ENCODE results near the gene ATG9B. TPM values are rescaled to one million over a fixed set of nuclear protein-coding genes. Genes with fewer than 3 reads are reported as not detected.

The ATG9B gene
- total and polyA plus RNA-seq, 9 of the 15 experiments (the other 6 are each of a cell fraction or from before 2014, with no cell fraction given) = 0.29 to 8.0 (median 2.1) TPM

DNA sequence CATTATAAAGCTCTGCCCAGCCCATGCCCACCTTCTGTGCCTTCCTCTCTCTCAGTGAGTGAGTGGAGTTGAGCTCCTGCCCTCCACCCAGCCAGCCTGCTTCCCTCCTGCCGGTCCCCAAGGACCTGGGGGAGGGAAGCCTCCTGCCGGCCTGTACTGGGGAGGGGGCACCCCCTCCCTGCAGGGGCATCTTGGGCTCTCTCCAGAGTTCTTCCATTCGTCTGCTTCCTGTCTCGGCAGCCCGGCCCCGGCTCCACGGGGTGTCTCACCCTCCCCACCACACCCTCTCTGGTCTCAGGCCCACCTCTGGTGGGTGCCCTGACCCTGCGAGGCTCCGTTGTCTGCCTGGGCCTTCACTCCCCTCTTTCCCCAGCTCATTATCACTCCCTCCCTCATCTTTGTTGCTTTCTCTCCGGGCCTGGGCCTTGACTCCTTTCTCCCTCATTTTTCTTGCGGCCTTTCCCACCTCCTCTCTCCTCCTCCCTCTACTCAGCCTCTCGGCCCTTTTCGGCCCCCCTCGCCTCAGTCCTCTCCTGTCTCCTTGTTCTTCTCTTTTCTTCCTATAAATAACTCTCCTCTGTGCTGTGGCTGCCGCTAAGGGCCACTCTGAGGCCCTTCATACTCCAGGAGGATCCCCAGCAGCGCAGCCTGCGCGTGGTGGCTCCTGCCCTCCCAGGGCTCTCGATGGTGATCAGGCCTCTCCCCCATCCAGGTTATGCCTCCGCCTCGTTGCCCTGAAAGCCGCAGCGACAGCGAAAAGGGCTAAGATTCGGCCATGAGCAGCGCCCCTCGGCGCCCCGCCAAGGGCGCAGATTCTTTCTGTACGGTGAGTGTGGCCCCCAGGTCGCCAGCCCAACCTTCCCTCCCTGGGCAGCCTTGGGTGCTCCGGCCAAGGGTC, 37.2 kb upstream of the ATG9B start (continued):
- TF ChIP-seq, protein P1, sequence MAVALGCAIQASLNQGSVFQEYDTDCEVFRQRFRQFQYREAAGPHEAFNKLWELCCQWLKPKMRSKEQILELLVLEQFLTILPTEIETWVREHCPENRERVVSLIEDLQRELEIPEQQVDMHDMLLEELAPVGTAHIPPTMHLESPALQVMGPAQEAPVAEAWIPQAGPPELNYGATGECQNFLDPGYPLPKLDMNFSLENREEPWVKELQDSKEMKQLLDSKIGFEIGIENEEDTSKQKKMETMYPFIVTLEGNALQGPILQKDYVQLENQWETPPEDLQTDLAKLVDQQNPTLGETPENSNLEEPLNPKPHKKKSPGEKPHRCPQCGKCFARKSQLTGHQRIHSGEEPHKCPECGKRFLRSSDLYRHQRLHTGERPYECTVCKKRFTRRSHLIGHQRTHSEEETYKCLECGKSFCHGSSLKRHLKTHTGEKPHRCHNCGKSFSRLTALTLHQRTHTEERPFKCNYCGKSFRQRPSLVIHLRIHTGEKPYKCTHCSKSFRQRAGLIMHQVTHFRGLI (CRISPR knock-in tag; IDR thresholded peaks at IDR 0.05) = no peak
- no peak for TF ChIP-seq U2AF2 (optimal IDR thresholded peaks at IDR 0.05; ENCODE audit: low read depth, low read length)
- TF ChIP-seq ELF4 (CRISPR knock-in tag; IDR thresholded peaks at IDR 0.05) = no peak
- TF ChIP-seq ZNF668 (CRISPR knock-in tag; IDR thresholded peaks at IDR 0.05) = no peak
- no peak for TF ChIP-seq SIRT6 (IDR thresholded peaks at IDR 0.05; ENCODE audit: low read depth, low read length)
- TF ChIP-seq, protein P2, sequence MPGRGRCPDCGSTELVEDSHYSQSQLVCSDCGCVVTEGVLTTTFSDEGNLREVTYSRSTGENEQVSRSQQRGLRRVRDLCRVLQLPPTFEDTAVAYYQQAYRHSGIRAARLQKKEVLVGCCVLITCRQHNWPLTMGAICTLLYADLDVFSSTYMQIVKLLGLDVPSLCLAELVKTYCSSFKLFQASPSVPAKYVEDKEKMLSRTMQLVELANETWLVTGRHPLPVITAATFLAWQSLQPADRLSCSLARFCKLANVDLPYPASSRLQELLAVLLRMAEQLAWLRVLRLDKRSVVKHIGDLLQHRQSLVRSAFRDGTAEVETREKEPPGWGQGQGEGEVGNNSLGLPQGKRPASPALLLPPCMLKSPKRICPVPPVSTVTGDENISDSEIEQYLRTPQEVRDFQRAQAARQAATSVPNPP (IDR thresholded peaks at IDR 0.05; ENCODE audit: borderline replicate concordance, insufficient read depth, insufficient read length) = no peak
- TF ChIP-seq EP400 (IDR thresholded peaks at IDR 0.05) = no peak
- TF ChIP-seq ZNF75A (CRISPR knock-in tag; IDR thresholded peaks at IDR 0.05) = no peak
- TF ChIP-seq, protein P3, sequence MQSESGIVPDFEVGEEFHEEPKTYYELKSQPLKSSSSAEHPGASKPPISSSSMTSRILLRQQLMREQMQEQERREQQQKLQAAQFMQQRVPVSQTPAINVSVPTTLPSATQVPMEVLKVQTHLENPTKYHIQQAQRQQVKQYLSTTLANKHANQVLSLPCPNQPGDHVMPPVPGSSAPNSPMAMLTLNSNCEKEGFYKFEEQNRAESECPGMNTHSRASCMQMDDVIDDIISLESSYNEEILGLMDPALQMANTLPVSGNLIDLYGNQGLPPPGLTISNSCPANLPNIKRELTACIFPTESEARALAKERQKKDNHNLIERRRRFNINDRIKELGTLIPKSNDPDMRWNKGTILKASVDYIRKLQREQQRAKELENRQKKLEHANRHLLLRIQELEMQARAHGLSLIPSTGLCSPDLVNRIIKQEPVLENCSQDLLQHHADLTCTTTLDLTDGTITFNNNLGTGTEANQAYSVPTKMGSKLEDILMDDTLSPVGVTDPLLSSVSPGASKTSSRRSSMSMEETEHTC (IDR thresholded peaks at IDR 0.05) = no peak
- no peak for TF ChIP-seq ELF1 (tag; IDR thresholded peaks at IDR 0.05)
- TF ChIP-seq NR2F6 (CRISPR knock-in tag; IDR thresholded peaks at IDR 0.05) = no peak
- TF ChIP-seq, protein P4, sequence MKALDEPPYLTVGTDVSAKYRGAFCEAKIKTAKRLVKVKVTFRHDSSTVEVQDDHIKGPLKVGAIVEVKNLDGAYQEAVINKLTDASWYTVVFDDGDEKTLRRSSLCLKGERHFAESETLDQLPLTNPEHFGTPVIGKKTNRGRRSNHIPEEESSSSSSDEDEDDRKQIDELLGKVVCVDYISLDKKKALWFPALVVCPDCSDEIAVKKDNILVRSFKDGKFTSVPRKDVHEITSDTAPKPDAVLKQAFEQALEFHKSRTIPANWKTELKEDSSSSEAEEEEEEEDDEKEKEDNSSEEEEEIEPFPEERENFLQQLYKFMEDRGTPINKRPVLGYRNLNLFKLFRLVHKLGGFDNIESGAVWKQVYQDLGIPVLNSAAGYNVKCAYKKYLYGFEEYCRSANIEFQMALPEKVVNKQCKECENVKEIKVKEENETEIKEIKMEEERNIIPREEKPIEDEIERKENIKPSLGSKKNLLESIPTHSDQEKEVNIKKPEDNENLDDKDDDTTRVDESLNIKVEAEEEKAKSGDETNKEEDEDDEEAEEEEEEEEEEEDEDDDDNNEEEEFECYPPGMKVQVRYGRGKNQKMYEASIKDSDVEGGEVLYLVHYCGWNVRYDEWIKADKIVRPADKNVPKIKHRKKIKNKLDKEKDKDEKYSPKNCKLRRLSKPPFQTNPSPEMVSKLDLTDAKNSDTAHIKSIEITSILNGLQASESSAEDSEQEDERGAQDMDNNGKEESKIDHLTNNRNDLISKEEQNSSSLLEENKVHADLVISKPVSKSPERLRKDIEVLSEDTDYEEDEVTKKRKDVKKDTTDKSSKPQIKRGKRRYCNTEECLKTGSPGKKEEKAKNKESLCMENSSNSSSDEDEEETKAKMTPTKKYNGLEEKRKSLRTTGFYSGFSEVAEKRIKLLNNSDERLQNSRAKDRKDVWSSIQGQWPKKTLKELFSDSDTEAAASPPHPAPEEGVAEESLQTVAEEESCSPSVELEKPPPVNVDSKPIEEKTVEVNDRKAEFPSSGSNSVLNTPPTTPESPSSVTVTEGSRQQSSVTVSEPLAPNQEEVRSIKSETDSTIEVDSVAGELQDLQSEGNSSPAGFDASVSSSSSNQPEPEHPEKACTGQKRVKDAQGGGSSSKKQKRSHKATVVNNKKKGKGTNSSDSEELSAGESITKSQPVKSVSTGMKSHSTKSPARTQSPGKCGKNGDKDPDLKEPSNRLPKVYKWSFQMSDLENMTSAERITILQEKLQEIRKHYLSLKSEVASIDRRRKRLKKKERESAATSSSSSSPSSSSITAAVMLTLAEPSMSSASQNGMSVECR (CRISPR knock-in tag; IDR thresholded peaks at IDR 0.05) = no peak
- no peak for TF ChIP-seq MIER1 (IDR thresholded peaks at IDR 0.05; ENCODE audit: low read depth)
- no peak for TF ChIP-seq SNRNP70 (optimal IDR thresholded peaks at IDR 0.05; ENCODE audit: low read depth, low read length)
- TF ChIP-seq NR1H2 (CRISPR knock-in tag; IDR thresholded peaks at IDR 0.05) = no peak
- TF ChIP-seq ZNF133 (CRISPR knock-in tag; IDR thresholded peaks at IDR 0.05) = no peak
- TF ChIP-seq, protein P5, sequence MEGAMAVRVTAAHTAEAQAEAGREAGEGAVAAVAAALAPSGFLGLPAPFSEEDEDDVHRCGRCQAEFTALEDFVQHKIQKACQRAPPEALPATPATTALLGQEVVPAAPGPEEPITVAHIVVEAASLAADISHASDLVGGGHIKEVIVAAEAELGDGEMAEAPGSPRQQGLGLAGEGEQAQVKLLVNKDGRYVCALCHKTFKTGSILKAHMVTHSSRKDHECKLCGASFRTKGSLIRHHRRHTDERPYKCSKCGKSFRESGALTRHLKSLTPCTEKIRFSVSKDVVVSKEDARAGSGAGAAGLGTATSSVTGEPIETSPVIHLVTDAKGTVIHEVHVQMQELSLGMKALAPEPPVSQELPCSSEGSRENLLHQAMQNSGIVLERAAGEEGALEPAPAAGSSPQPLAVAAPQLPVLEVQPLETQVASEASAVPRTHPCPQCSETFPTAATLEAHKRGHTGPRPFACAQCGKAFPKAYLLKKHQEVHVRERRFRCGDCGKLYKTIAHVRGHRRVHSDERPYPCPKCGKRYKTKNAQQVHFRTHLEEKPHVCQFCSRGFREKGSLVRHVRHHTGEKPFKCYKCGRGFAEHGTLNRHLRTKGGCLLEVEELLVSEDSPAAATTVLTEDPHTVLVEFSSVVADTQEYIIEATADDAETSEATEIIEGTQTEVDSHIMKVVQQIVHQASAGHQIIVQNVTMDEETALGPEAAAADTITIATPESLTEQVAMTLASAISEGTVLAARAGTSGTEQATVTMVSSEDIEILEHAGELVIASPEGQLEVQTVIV (CRISPR knock-in tag; IDR thresholded peaks at IDR 0.05; ENCODE audit: borderline replicate concordance) = no peak
